ENCODE results near the gene FHAD1.

- TF ChIP-seq CTCF (IDR thresholded peaks at IDR 0.05; ENCODE audit: low read depth, low read length): no peak
- no peak for TF ChIP-seq EZH2phosphoT487 (IDR thresholded peaks at IDR 0.05; ENCODE audit: low read depth)
Observed at GRCh38 chr1:15226388-15227255, 20.4 kb upstream of the FHAD1 start.
